ENCODE data around the gene SLC39A1. TPM values are rescaled to one million over a fixed set of nuclear protein-coding genes. Genes with fewer than 3 reads are reported as not detected.

Gene SLC39A1
- total and polyA plus RNA-seq, 2 experiments from 2014 or later: 87.3 to 220 TPM

GRCh38 chr1:153961421-153961820, 1.9 kb downstream of the SLC39A1 start (continued):
- TF ChIP-seq ZNF114 (CRISPR knock-in tag; IDR thresholded peaks at IDR 0.05) (no peak), EZH2phosphoT487 (IDR thresholded peaks at IDR 0.05; ENCODE audit: unreplicated experiment) (no peak)

DNA sequence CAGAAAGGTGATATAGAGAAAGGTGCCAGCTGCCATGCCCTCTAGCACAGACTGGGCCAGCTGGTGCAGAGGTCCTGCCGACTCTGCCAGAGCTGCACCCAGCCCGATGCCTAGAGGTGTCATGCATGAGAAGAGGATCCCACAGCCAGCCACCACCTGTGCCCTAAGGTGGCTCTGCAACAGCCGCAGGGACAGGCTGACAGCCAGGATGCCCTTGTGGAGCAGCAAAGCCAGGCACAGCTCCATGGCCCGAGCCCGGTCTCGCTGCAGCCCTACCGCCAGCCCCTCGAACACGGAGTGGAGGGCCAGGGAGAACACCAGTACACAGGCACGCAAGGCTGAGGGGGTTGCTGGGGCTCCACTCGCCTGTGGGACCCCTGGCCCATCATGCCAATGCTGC, 3.1 kb downstream of the SLC39A1 start:
- H3K27me3 Mint-ChIP-seq (ENCODE audit: insufficient read depth, low read depth, poor library complexity): peaks cover 26% of the 10 kb centered on the region
- TF ChIP-seq STAT1 (IDR thresholded peaks at IDR 0.05; ENCODE audit: unreplicated experiment) (no peak), ZNF331 (CRISPR knock-in tag; IDR thresholded peaks at IDR 0.05; ENCODE audit: low read depth) (no peak), ZNF114 (CRISPR knock-in tag; IDR thresholded peaks at IDR 0.05) (no peak), JUNB (IDR thresholded peaks at IDR 0.05; ENCODE audit: unreplicated experiment) (no peak), ZNF462 (CRISPR knock-in tag; IDR thresholded peaks at IDR 0.05) (no peak), CREB1 (CRISPR knock-in tag; IDR thresholded peaks at IDR 0.05; ENCODE audit: low read depth) (no peak), EZH2 (IDR thresholded peaks at IDR 0.05; ENCODE audit: low read depth, unreplicated experiment) (no peak)
- TF ChIP-seq, protein P1, sequence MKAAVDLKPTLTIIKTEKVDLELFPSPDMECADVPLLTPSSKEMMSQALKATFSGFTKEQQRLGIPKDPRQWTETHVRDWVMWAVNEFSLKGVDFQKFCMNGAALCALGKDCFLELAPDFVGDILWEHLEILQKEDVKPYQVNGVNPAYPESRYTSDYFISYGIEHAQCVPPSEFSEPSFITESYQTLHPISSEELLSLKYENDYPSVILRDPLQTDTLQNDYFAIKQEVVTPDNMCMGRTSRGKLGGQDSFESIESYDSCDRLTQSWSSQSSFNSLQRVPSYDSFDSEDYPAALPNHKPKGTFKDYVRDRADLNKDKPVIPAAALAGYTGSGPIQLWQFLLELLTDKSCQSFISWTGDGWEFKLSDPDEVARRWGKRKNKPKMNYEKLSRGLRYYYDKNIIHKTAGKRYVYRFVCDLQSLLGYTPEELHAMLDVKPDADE (IDR thresholded peaks at IDR 0.05): no peak
- peaks cover 3% of the 10 kb centered on the region; the same call in 2 of the 3 replicates for H3K9me3 Mint-ChIP-seq
- peaks cover 40% of the 10 kb centered on the region for H3F3A ChIP-seq (replicated peaks; ENCODE audit: low read depth)
- H3K9me2 ChIP-seq (ENCODE audit: insufficient read depth): no peaks in the 10 kb centered on the region
- H3K36me3 Mint-ChIP-seq (ENCODE audit: low read depth): peaks cover 39% of the 10 kb centered on the region
- H4K20me1 ChIP-seq (replicated peaks; ENCODE audit: insufficient read depth): peaks cover 10% of the 10 kb centered on the region
- H3K79me2 ChIP-seq (replicated peaks; ENCODE audit: insufficient read depth): peaks cover 65% of the 10 kb centered on the region
- H3K4me2 ChIP-seq: no peak overlapping the region
- H3K4me3 ChIP-seq: no peak overlapping the region
- ATAC-seq (no peak), DNase-seq (ENCODE audit: low spot score) (no peak)
- peaks cover 38% of the 10 kb centered on the region for H3K4me1 ChIP-seq (ENCODE audit: insufficient read depth)
- peaks cover 14% of the 10 kb centered on the region for H3K36me3 ChIP-seq (ENCODE audit: insufficient read depth)
- H3K4me3 Mint-ChIP-seq: no peak overlapping the region; the same call in none of the 3 replicates
- H3K27ac ChIP-seq (ENCODE audit: low read depth): peak overlapping the region; percentile 67; the same call in 1 of the 2 replicates
- peaks cover 48% of the 10 kb centered on the region for H3K4me1 Mint-ChIP-seq
- no peaks in the 10 kb centered on the region for H3K27me3 ChIP-seq (ENCODE audit: insufficient read depth)
- H2AFZ ChIP-seq: no peak overlapping the region
- no peak overlapping the region for H3K27ac Mint-ChIP-seq
